ENCODE data around the gene COL25A1.

Gene COL25A1

GRCh38 chr4:109291707-109292238, 10.7 kb downstream of the COL25A1 start:
- no peak for DNase-seq (ENCODE audit: low spot score)

- no peak for DNase-seq (ENCODE audit: low spot score)
These were observed 11.5 kb downstream of the COL25A1 start for GRCh38 chr4:109290918-109291317.

GRCh38 chr4:109278594-109279031, 23.8 kb downstream of the COL25A1 start:
- DNase-seq (ENCODE audit: low spot score): no peak

- no peak for DNase-seq (ENCODE audit: low spot score)
These were observed 25.9 kb downstream of the COL25A1 start for GRCh38 chr4:109276482-109277095.

- DNase-seq (ENCODE audit: low spot score): no peak
These were observed 27.3 kb downstream of the COL25A1 start for GRCh38 chr4:109275066-109275745.

- no peak for DNase-seq (ENCODE audit: low spot score)
These were observed 35.6 kb downstream of the COL25A1 start for GRCh38 chr4:109266891-109267290.

GRCh38 chr4:109266236-109266635, 36.2 kb downstream of the COL25A1 start:
- no peak for DNase-seq (ENCODE audit: low spot score)

GRCh38 chr4:109263721-109264120, 38.7 kb downstream of the COL25A1 start:
- no peak for DNase-seq (ENCODE audit: low spot score)

- no peak for DNase-seq (ENCODE audit: low spot score)
These were observed 45.6 kb downstream of the COL25A1 start for GRCh38 chr4:109256818-109257217.

GRCh38 chr4:109254845-109255244, 47.6 kb downstream of the COL25A1 start:
- DNase-seq (ENCODE audit: low spot score): no peak

GRCh38 chr4:109251396-109251795, 51.1 kb downstream of the COL25A1 start:
- no peak for DNase-seq (ENCODE audit: low spot score)

GRCh38 chr4:109248322-109248900, 54.0 kb downstream of the COL25A1 start:
- no peak for DNase-seq (ENCODE audit: low spot score)

- no peak for DNase-seq (ENCODE audit: low spot score)
These were observed 58.6 kb downstream of the COL25A1 start for GRCh38 chr4:109243871-109244270.

GRCh38 chr4:109238746-109239145, 63.7 kb downstream of the COL25A1 start:
- no peak for DNase-seq (ENCODE audit: low spot score)

GRCh38 chr4:109235683-109236082, 66.8 kb downstream of the COL25A1 start:
- no peak for DNase-seq (ENCODE audit: low spot score)

GRCh38 chr4:109234596-109234995, 67.9 kb downstream of the COL25A1 start:
- no peak for DNase-seq (ENCODE audit: low spot score)

GRCh38 chr4:109233570-109233969, 68.9 kb downstream of the COL25A1 start:
- no peak for DNase-seq (ENCODE audit: low spot score)

- DNase-seq (ENCODE audit: low spot score): no peak
These were observed 69.8 kb downstream of the COL25A1 start for GRCh38 chr4:109232681-109233080.

GRCh38 chr4:109231331-109231730, 71.1 kb downstream of the COL25A1 start:
- DNase-seq (ENCODE audit: low spot score): no peak

GRCh38 chr4:109229028-109229427, 73.4 kb downstream of the COL25A1 start:
- no peak for DNase-seq (ENCODE audit: low spot score)

- no peak for DNase-seq (ENCODE audit: low spot score)
These were observed 84.2 kb downstream of the COL25A1 start for GRCh38 chr4:109218288-109218687.

GRCh38 chr4:109216085-109216696, 86.3 kb downstream of the COL25A1 start:
- no peak for DNase-seq (ENCODE audit: low spot score)

GRCh38 chr4:109215506-109215905, 87.0 kb downstream of the COL25A1 start:
- no peak for DNase-seq (ENCODE audit: low spot score)

Data from cerebellar cortex (tissue), 1 donor.